Activated naive CD4-positive, alpha-beta T cell treated with anti-CD3 and anti-CD28 coated beads for 36 hours (primary cell): ENCODE measurements around the gene FBXO31. TPM values are rescaled to one million over a fixed set of nuclear protein-coding genes. Genes with fewer than 3 reads are reported as not detected.

Source experiments
- CTCF ChIA-PET: fragments of 350-600 bp; sonication (Branson Sonifier 250); formaldehyde crosslinking; loops from one replicate; lab custom pipeline; 2021; ENCODE audit warnings: antibody characterized with exemption; lab: Charles Lee
- DNase-seq: peaks from one replicate; pipeline ENCODE4 v3.0.0-alpha.2; 2020
- H3K27ac Mint-ChIP-seq: one replicate; pipeline ENCODE4 v1.8.0; 2021; ENCODE audit warnings: mild to moderate bottlenecking, mixed read lengths
- H3K27me3 Mint-ChIP-seq: one replicate; pipeline ENCODE4 v1.8.0; 2021; ENCODE audit warnings: low read depth, mixed read lengths
- H3K36me3 Mint-ChIP-seq: one replicate; pipeline ENCODE4 v1.8.0; 2021; ENCODE audit warnings: low read depth, mixed read lengths
- H3K4me1 Mint-ChIP-seq: one replicate; pipeline ENCODE4 v1.8.0; 2021; ENCODE audit warnings: low read depth, mixed read lengths
- H3K4me3 Mint-ChIP-seq: one replicate; pipeline ENCODE4 v1.8.0; 2021; ENCODE audit warnings: mild to moderate bottlenecking, moderate library complexity, mixed read lengths
- H3K9me3 Mint-ChIP-seq: one replicate; pipeline ENCODE4 v1.8.0; 2021; ENCODE audit warnings: mixed read lengths
- intact Hi-C: fragments of 100-400 bp; cut with micrococcal nuclease; formaldehyde crosslinking; loops from one replicate; pipeline ENCODE4 v1.15.1; 2023
- total RNA-seq, 2 experiments: library from RNA; stranded (reverse); gene quantifications; one replicate each; pipeline ENCODE4 v1.2.3, GENCODE V29; 2021

The FBXO31 gene
- total RNA-seq, 2 experiments from 2014 or later, result 26.4 to 26.7 TPM

DNA sequence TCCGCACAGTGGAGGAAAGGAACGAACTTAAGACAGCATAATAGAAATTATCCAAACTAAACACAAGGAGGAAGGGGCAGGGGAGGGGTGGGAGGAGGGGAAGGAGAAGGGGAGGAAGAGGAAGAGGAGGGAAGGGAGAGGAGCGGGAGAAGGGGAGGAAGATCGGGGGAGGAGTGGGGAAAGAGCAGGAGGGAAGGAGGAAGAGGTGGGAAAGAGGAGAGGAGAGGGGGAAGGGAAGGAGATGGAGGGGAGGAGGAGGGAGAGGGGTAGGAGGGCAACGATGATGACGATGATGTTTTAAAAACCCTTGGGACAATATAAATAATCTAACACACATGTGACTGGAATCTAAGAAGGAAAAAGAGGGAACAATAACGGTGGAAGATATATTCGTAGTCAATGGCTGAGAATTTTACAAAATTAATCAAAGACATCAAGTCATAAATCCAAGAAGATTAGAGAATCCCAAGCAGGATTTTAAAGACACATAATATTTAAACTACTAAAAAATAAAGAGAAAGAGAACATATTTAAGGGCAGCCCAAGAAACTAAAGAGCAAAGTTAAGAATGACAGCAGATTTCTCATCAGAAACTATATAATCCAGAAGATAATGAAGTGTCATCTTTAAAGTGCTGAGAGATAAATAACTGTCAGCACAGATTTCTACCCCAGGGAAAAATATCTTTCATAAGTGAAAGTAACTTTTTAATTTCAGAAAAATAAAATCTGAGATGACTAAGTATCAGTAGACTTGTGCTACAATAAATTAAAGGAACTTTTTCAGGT is 96.5 kb downstream of the FBXO31 start:
- no peak for DNase-seq
- peaks cover 7% of the 10 kb centered on the region for H3K36me3 Mint-ChIP-seq
- H3K4me1 Mint-ChIP-seq, result no peaks in the 10 kb centered on the region
- H3K4me3 Mint-ChIP-seq, result no peak overlapping the region
- H3K27me3 Mint-ChIP-seq, result no peaks in the 10 kb centered on the region
- intact Hi-C loops, result no loop called here
- peaks cover 1% of the 10 kb centered on the region for H3K9me3 Mint-ChIP-seq
- no peak overlapping the region for H3K27ac Mint-ChIP-seq
- CTCF ChIA-PET, result interaction anchor here (1.0 kb wide), 1 partner anchor 11 kb away, joined by 4 read pairs; no protein-coding TSS in a partner anchor

DNA sequence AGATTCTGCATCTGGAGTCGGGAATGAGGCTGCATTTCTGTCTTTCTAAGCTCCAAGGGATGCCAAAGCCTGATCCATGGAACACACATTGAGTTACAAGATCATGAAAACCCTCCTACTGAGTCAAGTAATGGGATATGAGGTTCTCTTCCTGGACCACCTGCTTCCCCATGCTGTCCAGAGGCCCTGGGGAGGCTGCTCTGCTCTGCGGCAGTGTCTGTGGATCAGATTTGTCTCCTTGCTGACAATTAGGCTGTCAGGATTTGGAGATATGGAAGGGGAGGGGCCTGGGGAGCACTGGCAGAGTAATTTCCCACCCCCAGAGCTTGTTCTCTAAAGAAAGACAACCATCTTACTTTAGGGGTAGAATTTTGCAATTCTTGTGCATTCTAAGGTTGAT is 99.4 kb downstream of the FBXO31 start:
- Mint-ChIP-seq H3K27ac (no peak overlapping the region), H3K27me3 (no peaks in the 10 kb centered on the region), H3K4me1 (no peaks in the 10 kb centered on the region), H3K9me3 (no peaks in the 10 kb centered on the region), H3K4me3 (no peak overlapping the region), H3K36me3 (peaks cover 2% of the 10 kb centered on the region)
- CTCF ChIA-PET, result interaction anchor here (1.9 kb wide), 1 partner anchor 14 kb away, joined by 7 read pairs; no protein-coding TSS in a partner anchor
- intact Hi-C loops, result no loop called here
- DNase-seq, result no peak

DNA sequence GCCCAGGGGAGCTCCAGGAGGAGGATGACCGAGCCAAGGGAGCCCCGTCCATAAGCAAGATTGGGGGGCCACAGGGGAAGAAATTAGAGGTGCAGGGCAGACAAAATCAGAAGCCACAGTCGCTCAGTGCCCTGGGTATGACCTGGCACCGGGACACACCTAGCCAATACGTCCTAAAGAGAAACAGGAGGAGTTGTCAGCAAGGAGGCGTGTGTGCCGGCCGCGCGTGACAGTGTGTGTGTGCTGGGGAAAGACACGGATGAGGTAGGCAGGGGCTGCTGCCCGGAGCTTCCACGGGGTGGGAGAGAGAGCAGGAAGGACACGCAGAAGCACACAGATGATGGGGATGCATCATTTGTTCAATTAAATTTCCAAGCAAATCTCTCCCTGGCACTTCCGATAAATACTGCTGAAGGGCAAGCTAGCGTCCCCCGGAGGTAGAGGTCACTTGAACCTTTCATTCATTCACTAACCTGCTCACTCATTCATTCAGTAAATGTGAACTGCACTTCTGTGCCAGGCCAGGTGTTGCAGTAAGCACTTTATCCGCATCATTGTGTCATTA is 104.4 kb downstream of the FBXO31 start:
- no peak for DNase-seq
- H3K9me3 Mint-ChIP-seq, result no peaks in the 10 kb centered on the region
- H3K36me3 Mint-ChIP-seq, result no peaks in the 10 kb centered on the region
- no peak overlapping the region for H3K4me3 Mint-ChIP-seq
- H3K4me1 Mint-ChIP-seq, result peaks cover 7% of the 10 kb centered on the region
- intact Hi-C loops, result loop anchor here (2.0 to 5.0 kb wide), 3 partner anchors 76 to 717 kb away; no protein-coding TSS in a partner anchor
- CTCF ChIA-PET, result interaction anchor here (0.6 to 1.3 kb wide), 5 partner anchors 14 to 715 kb away, joined by 3 to 4 read pairs (median 3); no protein-coding TSS in a partner anchor
- H3K27ac Mint-ChIP-seq, result no peak overlapping the region
- peaks cover 5% of the 10 kb centered on the region for H3K27me3 Mint-ChIP-seq

DNA sequence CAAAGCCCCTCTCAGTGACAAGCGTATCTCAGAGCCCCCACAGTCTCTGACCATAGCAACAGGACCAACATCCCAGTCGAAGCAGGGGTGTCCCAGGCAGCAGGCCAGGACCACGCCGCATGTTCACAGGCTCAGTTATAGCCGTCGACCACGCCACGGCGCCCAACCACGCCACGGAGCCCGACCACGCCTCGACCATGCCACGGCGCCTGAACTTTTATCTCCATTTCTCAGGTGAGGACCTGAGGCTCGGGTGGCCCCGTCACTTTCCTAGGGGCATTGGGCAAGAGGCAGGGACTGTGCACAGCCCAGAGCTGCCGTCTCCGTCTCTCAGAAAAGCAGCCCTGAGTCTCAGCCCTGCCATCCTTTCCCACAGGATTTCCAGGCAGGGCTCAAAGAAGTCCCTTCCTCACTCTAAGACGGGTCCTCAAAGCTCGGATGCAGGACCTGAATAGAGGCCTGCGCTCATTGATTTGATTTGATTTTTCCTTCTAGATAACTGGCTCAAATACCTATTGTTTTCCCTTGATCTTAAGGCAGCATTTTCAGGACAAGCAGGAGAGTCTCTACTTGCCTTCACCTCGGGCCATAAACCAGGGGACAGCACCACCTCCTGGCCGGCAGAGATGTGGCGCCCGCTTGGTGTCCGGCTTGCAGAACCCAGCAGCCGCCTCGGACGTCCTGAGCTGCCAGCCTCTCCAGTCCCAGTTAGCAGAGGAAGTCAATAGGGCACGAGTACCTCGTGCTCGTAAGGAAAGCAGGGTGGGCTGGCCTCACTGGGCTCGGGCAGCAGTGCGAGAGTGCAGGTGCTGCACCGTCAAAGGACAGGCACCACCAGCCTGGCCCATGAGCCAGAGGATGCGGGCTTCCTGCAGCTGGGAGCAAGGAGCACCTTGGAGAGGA is 105.1 kb downstream of the FBXO31 start:
- Mint-ChIP-seq H3K36me3 (no peaks in the 10 kb centered on the region), H3K27ac (no peak overlapping the region), H3K27me3 (peaks cover 5% of the 10 kb centered on the region), H3K4me3 (no peak overlapping the region), H3K4me1 (peaks cover 7% of the 10 kb centered on the region), H3K9me3 (no peaks in the 10 kb centered on the region)
- intact Hi-C loops, result loop anchor here (2.0 to 5.0 kb wide), 3 partner anchors 76 to 716 kb away; no protein-coding TSS in a partner anchor
- peak; percentile 65 for DNase-seq
- CTCF ChIA-PET, result interaction anchor here (1.0 to 1.9 kb wide), 3 partner anchors 13 to 358 kb away, joined by 3 to 4 read pairs (median 3); no protein-coding TSS in a partner anchor

Other genes with a start within 250 kb of the FBXO31 start
- gene C16orf95, start 66.4 kb downstream of the FBXO31 start, total RNA-seq, result 10 to 100 TPM; 17.2 to 23.4 TPM
- gene MAP1LC3B, start 8.6 kb upstream of the FBXO31 start, total RNA-seq, result 10 to 100 TPM; 61.8 to 62.5 TPM
- 10 to 100 TPM; 12.4 to 13.9 TPM for gene ZCCHC14, start 109.2 kb upstream of the FBXO31 start, total RNA-seq
- under 1 TPM; 0.07 to 0.14 TPM for gene JPH3, start 218.7 kb upstream of the FBXO31 start, total RNA-seq